ENCODE data around the gene ARHGAP40.

ARHGAP40 gene

DNA sequence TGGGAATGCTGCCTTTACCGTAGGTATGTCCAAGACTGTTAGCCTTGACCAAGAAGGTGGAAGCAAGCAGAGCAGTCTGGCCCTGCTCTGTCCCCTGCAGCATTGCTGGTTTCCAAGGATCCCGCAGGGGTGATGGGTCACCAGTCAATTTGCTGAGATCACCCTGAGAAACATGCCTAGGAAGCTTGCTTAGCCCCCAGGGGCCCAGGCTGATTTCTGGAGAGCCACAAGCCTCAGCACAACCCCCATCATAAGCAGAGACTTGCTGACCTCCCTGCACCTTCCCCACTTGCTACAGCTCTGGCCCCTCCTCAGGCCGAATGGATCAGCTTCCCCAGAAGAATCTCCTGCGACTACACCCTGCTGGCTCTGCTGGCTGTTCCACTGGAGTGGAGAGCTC, 21.5 kb downstream of the ARHGAP40 start:
- no peak for DNase-seq

DNA sequence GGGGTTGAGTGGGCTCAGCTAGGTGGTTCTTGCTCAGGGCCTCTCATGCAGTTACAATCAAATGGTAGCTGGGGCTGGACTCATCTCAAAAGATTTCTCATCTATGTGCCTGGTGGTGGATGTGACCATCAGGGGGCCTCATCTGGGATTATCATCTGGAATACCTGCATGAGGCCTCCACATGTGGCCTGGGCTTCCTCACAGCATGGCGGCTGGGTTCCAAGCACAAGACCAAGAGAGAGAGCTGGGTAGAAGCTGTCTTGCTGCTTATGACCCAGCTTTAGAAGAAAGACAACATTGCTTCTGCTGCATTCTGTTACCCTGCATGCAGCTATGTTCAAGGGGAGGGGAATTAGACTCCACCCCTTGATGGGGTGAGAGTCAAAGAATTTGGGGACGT, 22.5 kb downstream of the ARHGAP40 start:
- no peak for DNase-seq

DNA sequence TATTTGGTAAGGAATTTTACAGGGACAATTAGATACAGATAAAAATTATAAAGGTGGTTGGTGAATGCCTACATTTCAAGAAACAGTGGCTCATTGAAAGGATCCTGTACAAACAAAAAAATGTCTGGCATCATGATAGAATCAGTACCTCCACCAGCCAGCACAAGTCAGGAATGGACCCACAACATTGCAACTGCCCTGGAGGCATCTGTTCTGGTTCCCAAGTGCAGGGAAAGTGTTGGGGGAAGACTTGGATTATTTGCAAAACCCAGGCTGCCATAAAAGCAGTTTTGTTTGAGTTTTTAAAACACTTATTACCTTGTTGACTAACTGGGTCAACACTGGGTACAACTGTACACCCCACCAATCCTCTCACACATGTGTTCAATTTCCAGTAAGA, 24.3 kb downstream of the ARHGAP40 start:
- no peak for DNase-seq

DNA sequence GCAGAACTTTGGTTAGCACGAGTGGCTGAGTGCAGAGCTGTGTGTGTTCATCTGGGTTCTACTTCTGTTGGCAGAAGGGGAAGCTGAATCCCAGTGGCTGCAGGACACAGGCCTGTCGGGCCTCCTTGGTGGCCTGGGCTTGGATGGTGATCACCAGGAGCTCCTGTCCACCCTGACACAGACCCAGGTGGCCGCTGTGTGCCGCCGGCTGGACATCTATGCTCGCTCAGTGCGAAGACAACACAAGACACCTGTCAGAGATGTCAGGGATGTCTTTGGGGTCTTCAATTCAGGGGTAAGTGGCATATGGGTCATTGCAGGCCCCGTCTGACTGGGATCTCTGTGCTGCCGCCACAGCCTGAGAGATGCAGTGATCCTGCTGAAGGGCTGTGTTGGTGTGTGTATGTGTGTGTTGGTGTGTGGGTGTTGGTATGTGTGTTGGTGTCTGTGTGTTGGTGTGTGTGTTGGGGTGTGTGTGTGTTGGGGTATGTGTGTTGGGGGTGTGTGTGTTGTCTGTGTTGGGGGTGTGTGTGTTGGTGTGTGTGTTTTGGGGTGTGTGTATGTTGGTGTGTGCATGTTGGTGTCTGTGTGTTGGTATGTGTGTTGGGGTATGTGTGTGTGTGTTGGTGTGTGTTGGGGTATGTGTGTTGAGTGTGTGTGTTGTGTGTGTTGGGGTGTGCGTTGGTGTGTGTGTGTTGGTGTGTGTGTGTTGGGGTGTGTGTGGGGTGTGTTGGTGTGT, 25.5 kb downstream of the ARHGAP40 start:
- DNase-seq = no peak

DNA sequence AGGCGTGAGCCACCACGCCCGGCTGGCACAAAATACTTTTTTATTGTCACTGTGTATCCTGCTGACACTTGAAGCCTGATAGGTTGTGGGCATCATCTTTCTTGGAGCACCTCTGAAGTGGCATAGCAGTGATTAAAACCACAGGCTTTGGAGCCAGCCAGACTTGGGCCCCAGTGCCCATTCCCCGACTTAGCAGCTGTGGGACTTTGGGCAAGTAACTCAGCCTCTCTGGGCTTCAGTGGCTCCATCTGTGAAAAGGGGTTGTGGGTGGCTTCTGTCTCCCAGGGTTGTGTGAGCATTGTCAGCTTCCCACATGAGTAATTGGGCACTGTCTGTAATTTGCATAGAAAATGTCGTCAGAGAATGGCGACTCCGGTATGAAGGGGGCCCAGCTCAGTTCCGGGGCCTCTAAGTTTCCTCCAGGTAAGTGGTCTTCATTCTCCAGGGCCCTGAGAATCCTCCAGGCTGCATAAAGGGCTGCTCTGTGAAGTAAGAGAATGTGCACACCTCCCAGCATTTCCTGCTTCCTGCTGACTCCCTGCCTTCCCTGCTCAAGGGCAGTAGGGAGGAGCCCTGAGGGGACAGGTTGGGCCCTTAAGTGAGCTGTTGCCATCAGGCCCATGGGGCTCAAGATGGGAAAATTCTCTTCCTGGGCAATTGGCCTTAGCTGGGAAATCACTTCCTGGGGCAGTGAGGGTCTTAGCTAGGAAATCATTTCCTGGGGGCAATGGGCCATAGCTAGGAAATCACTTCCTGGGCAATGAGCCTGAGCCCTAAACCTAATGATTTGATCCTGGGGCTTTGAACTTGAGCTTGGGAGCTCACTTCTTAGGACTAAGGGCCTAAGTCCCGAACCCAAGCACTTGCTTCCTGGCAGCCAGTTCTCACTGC, 27.2 kb downstream of the ARHGAP40 start:
- DNase-seq = no peak

DNA sequence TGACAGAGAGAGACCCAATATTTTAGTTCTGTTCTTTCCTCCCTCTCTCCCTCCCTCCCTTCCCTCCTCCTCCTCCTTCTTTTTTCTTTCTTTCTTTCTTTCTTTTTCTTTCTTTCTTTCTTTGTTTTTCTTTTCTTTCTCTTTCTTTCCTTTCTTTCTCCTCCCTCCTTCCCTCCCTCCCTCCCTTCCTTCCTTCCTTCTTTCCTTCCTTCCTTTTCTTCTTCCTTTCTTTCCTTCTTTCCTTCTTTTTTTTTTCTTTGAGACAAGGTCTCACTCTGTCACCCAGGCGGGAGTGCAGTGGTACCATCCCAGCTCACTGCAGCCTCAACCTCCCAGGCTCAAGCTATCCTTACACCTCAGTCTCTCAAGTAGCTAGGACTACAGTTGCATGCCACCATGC, 28.4 kb downstream of the ARHGAP40 start:
- no peak for DNase-seq

DNA sequence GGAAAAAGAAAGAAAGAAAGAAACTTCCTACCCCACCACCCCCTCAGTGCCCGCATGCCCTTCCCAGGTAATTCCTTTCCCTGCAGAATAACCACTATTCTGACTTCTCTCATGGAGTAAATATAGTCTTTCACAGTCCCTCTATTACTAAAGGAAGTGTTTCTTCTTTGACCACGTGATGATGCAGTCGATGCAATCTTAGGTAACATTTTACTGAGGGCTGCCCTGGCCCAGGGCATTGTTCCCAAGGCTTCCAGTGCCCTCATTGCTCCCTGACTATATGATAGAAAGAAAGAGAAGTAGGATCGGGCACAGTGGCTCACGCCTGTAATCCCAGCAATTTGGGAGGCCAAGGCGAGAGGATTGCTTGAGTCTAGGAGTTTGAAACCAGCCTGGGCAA, 29.1 kb downstream of the ARHGAP40 start:
- no peak for DNase-seq

DNA sequence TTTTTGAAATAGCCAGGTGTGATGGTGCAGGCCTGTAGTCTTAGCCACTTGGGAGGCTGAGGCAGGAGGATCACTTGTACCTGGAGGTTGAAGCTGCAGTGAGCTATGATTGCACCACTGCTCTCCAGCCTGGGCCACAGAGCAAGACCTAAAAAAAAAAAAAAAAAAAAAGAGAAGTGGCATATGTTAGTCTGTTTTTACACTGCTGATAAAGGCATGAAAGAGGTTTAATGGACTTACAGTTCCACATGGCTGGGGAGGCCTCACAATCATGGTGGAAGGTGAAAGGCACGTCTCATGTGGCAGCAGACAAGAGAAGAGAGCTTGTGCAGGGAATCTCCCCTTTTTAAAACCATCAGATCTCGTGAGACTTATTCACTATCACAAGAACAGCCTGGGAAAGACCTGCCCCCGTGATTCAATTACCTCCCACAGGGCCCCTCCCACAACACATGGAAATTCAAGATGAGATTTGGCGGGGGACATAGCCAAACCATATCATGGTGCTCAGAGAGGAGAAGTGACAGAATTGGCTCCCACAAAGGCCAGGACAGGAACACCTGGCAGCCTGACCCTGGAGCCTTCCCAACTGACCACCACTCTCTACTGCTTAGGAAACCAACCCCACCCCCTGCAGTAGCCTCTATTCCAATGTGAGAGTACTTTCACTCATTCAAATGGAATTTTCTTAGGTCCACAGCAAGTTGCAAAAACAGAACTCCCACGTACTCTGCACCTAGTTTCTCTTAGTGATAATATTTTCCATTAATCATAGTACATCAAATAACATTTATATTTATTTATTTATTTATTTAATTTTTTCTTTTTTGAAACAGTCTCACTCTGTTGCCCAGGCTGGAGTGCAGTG, 29.8 kb downstream of the ARHGAP40 start:
- DNase-seq = no peak

DNA sequence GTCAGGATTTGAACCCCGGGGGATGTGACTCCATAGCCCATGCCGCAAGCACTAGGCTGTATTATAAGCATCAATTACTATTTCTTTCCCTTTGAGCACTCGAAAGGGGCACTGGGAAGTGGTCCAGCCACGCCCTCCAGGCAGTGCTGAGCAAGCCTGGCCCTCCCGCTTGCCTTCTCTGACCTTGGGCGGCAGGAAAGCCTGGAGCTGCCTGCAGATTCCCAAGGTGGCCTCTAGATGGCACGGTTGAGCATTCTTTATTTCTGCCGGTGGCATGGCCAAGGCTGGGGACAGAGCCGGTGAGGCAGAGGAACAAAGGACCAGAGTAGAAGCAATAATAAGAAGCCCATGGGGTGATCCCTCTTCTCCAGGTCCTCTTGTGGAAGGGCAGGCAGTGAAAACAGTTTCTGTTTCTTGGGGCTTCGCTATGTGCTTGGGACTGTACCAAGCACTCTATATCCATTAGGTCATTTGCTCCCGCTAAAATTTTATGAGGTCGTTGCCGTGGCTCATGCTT, 32.0 kb downstream of the ARHGAP40 start:
- peak; percentile 33 for DNase-seq

DNA sequence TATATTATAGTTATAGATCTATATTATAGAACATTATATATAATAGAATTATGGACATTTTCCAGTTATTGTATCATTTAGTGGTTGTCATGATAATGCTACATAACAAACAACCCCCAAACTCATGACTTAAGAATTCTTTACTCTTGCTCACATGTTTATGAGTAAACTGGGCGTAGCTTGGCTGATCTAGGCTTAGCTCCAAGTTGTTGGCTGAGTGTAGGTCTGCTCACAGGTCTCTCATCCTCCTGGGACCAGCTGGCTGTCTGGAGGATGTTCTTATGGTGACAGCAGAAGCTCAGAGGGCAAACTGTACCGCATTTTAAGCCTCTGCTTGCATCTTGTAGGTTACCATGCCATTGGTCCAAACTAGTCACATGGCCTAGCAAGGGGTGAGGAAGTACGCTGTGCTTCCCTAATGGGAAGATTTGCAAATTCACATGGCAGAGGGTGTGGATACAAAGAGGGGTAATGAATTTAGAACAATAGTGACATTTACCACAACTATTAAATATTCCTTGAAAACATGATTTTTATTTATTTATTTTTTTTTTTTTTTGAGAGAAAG, 34.2 kb downstream of the ARHGAP40 start:
- no peak for DNase-seq

DNA sequence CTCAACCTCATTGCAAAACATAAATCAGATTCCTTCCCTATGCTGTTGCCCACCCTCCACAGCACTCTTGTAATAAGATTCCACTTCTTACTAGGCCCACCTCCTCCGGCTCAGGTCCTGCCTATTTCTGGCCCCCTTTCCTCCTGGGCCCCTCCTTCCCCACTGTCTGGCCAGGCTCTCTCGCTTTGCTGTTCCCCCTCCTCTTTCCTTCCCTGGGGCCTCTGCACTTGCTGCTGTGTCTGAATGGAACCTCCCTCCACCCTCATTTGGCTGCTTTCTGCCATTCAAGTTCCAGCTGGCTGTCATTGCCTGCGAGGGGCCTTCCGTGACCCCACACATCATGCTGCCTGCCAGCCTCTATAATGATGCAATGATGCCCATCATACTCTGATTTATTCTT, 38.9 kb downstream of the ARHGAP40 start:
- DNase-seq = no peak

DNA sequence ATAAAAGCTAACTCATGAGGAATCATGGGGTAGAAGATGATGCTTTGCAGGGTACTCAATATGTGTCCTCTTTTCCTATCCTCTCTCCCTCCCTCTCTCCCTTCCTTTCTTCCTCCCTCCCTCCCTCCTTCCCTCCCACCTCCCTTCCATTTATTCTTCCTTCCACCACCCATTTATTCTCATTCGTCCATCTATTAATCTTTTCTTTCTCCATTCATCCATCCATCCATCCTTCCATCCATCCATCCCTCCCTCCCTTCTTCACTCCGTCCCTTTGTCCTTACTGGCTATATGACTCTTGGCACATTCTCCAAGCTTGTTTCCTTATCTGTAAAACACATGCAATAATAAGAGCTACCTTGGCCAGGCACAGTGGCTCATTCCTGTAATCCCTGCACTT, 40.9 kb downstream of the ARHGAP40 start:
- no peak for DNase-seq

DNA sequence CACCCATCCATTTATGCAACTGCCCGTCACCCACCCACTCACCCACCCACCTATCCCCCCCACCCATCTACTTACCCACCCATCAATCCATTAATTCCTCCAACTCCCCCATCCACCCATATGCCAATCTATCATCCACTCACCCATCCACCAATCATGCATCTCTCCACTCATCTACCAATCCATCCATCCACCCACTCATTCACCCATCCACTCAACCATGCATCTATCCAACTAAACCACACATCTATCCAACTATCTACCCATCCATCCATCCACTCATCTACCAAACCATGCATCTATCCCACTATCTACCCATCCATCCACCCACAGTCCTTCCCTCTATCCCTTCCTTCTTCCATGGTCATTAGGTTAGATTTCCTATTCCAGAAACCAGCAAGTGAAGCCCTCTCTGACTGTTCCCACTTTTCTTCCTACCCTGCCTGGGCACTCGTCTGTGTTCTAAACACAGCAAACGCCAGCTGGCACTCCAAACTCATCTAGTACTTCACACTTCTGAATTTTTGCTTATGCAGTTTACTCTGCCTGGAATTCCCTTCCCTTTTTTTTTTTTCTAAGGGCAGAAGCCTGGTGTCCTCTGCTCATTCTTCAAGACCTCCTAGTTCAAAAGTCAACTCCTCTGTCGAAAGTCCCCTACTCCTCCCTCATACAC, 43.1 kb downstream of the ARHGAP40 start:
- no peak for DNase-seq

DNA sequence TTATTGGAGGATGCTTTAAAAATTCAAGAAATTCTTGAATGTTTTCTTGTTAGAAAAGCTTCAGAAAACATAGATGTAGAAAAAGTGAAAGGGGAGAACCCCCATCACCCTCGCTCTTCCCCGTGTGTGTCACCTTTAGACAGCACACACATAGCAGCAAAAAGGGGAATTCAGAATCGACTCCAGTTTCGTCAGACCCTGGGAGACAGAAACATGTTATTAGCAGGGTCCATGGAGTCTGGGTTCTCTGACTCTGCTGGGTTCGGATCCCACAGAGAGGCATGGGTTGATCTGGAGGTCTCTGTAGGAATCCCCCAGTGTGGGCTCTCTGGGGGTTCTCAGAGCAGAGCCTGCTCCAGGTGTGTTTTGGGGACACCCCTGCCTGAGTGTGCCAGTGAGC, 43.7 kb downstream of the ARHGAP40 start:
- no peak for DNase-seq

DNA sequence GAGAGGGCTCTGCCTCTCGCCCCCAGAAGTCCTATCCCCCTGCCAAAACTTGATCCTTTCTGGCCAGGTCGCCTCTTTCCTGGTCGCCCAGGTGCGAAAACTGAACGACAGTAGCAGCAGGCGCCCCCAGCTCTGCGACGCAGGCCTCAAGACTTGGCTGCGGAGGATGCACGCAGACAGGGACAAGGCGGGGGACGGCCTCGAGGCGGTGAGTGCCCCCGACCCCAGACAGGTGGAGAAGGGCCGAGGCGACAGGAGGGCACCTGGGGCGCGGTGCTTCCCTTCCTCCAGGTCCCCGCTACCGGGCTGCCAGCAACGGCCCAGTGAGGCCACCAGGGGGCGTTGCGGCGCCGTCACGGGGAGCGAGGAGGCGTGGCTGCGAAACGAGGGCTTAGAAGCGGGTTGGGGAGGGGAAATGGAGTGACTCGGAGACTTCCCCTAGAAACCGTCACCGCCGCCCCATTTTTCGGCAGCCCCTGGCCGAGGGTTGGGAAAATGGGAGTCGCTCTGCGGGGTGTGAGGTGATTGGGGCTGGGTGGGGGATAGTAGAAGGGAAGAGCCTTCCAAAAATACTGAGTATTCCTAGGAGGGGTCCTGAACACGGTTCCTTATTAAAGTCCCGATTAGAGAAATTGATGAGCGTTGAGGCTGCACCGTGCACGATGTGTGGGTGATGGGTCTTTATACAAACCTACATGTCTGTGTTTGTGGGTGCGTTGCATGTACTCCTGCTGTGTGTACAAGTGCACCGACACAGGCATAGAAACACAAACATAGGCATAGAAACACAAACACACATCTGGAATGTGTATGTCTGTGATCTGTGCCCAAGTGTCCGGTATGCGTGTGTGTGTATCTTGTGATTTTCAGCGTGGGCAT, 44.6 kb downstream of the ARHGAP40 start:
- peak; percentile 83 for DNase-seq

DNA sequence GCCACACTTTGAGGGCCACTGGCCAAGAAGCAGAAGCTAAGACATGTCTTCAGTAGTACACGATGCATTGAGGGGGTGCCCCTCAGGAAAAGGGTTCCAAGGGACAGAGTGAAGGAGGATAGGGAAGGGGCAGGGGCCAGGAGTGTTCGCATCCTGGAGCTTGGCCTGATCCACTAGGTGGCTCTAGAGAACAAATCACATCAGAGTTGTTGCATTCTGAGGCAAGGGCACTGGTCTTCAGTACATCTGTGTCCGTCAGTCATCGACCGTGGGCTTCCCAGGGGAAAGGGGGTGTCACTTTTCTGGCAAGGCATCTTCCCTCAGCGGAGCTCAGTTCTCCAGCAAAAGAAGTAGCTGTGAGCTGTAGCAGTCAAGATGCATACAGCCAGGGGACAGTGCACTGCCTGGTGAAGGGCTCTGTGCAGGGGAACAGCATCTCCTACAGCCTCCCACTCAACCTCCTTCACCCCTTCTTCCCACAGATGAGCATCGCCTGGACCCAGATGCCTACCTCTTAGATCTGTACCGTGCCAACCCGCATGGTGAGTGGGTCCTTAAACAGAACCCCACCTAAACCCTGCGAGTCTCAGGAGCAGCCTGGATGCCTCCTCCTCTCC, 47.8 kb downstream of the ARHGAP40 start:
- no peak for DNase-seq

DNA sequence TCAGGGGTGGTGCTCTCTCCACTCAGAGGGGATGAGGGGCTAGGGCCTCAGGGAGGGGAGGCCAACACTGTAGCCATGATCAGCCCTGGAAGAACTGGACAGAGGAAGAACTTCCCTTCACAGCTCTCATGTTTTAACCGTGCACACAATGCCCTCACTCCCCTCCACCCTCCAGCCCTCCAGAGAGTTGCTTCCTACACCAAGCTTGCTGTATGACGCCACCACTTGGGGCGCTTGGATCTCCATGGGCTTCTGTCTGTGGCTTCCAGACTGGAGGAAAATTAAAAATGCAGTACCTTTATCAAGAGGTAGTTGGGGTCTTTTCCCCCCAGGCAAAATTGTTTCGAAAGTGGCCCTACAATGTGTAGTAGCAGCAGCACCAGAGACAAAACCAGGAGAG, 48.4 kb downstream of the ARHGAP40 start:
- no peak for DNase-seq

DNA sequence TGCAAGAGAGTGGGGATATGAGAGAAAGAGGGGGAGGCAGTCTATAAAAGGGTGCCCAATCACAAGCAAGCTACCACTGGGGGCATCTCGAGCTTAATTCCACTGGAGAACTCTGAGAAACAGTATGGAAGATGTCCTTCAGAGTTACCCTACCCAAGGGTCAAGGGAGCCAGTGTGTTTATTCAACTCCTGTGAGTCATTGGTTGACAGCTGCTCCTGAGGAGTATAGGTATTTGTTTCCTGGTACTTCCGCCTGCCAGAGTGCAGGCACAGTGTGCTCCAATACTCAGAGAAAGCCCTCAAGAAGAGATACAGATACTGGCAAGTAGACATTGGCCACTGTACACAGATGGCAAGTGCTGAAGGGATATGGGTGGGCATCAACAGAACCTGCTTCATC, 49.5 kb downstream of the ARHGAP40 start:
- no peak for DNase-seq

DNA sequence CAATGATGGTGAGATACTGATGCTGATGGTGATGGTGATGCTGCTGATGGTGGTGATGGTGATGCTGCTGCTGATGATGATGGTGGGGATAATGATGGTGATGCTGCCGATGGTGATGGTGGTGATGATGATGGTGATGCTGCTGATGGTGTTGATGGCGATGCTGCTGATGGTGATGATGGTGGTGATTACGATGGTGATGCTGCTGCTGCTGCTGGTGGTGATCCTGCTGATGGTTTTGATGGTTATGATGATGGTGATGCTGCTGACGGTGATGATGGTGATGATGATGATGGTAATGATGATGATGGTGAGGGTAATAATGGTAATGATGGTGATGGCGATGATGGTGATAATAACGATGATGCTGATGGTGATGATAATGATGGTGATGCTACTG, 50.0 kb downstream of the ARHGAP40 start:
- DNase-seq = no peak

DNA sequence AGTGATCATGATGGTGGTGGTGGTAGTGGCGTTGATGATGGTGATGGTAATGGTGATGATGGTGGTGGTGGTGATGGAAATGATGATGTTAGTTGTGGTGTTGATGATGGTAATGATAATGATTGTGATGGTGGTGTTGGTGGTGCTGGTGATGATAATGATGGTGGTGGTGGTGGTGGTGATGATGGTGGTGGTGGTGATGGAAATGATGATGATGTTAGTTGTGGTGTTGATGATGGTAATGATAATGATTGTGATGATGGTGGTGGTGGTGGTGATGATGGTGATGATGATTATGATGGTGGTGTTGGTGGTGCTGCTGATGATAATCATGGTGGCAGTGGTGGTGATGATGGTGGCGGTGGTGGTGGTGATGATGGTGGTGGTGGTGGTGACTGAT, 51.4 kb downstream of the ARHGAP40 start:
- DNase-seq = no peak

DNA sequence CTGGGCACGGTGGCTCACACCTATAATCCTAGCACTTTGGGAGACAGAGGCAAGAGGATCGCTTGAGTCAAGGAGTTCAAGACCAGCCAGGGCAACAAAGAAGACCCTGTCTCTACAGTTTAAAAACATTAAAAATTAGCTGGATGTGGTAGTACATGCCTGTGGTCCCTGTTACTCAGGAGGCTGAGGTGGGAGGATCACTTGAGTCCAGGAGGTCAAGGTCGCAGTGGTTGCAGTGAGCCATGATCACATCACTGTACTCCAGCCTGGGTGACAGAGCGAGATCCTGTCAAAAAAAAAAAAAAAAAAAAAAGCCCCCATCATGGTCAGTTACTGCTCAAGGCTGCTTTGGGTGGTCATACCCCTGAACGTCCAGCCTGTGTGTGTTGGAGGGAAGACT, 55.8 kb downstream of the ARHGAP40 start:
- DNase-seq = no peak
